CD4-positive, alpha-beta T cell treated with Interleukin-6 for 4 hours (primary cell): ENCODE data around the gene SOX5.

Experiments used
- DNase-seq: peaks from one replicate; pipeline ENCODE4 v3.0.0-alpha.2; 2020; ENCODE audit warnings: mixed read lengths

The SOX5 gene

DNA sequence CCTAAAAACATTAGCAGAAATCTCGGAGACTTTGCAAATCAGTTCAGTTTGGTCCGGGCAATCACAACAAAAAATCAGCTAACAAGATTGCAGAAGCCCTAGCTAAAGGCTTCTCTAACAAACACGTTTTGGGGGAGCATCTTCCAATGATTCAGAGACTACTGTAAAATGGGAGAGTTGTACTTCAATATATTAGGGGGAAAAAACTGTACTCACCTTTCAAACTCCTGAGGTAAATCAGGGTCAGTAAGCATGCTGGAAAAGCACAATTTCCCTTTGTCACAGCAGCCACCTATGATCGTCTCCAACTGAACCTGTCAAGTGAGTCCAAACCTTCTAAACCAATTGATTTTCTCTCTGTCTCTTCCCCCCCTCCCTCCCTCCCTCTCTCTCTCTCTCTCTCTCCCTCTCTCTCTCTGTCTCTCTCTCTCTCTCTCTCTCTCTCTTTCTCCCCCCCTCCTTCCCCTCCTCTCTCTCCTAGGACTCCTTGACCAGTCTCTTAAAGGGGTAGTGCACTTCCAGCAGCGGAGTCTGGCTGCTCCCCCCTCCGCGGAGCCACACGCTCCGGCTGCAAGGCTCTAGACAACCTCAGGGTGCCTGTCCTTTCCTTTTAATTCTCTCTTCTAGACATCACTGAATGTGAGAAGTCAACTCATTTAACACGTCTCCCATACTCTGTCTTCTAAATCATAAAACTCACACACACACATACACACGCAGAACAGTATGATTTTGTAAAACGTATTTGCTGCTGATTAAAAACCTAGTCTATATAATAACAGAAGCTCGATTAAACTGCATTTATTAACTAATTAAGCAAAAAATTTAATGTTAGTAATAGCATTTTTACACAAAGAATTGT, at the start of gene SOX5:
Gene SOX5, minus strand, starts transcription at position 323 of the 862 bp plus-strand sequence. Its CDS starts 69 bp downstream, at position 254.
- DNase-seq, result no peak

DNA sequence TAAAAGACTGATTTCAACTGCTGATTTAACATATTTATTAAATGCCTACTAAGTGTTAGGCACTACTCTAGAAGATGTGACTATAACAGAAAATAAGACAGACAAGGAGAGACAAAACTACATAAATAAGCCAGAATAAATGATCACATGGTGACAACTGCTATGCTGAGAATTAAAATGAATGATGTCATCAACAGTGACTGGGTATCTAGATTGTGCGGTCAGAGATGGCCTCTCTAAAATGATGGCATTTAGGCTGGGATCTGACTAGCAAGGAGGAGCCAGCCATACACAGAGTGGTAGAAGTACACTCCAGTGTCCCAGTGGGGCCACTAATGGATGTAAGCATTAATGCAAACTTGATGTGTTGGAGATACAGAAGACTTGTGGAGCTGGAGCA, 37.6 kb upstream of the SOX5 start:
- no peak for DNase-seq

DNA sequence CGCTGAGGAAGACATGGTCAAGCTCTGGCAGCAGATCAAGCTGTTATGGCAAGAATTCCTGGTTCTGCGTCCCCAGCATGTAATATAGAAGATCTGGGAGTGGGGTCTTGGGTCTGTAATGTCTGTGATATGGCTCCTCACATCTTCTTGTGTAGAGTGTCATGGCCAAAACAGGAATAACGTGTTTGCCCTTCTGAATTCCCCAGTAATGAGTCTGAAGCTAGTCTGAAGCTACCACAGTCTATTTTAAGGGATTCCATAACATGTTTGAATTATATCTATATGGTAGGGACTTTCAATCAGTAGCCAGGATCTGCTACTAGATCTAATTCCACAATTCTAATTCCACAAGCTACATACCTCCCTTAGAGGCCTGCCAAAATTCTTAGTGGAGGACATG, 31.4 kb upstream of the SOX5 start:
- DNase-seq, result no peak

DNA sequence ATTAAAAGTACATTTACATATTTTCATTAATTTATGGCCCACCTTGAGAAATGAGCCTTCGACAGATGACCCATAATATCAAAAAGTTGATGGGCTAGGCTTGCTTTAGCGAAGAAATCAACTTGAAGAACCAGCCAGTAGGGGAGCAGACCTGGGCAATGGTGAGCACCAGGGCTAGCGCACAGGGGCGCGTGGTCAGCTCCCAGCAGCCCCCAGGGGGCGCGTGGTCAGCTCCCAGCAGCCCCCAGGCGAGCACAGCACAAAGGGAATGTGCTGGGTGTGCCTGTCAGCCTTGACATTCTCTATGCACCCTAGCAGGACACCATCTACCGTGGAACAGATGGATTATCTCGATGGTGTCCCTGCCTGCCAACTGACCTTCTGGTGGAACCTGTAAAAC, 15.3 kb upstream of the SOX5 start:
- DNase-seq, result no peak

DNA sequence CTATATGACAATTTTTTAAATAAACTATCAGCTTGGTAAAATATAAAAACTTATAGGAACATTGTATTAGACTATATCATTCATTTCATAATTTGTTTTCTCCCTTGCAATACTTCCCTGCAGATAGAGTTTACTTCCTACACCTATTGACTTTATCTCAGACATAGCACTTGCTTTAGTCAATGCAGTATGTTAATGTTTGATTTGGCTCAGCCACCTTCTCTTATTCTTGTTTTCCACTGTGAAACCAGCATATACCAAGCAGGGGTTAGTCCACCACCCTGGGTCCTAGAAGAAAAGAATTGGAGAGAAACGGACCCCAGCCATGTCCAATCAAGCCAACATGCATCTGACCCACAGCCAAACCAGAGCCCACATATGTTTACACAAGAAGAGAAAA, 10.4 kb upstream of the SOX5 start:
- no peak for DNase-seq

DNA sequence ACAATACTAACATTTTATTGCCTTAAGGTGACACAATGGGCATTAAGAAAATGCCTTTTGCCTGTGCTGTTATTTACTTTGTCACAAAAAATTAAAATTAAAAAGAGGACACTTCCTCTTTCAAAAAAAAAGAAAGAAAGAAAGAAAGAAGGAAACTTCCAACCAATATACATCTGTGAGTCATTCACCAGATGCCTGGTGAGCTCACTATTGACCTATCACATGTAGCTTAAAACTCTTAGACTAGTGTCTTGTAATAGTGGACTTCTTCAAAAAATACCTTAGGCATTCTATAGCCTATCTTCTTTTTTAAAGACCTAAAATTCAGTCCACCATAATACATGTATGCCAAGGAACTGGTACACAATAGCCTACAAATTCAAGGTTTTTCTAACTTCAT, 4.9 kb upstream of the SOX5 start:
- DNase-seq, result no peak

DNA sequence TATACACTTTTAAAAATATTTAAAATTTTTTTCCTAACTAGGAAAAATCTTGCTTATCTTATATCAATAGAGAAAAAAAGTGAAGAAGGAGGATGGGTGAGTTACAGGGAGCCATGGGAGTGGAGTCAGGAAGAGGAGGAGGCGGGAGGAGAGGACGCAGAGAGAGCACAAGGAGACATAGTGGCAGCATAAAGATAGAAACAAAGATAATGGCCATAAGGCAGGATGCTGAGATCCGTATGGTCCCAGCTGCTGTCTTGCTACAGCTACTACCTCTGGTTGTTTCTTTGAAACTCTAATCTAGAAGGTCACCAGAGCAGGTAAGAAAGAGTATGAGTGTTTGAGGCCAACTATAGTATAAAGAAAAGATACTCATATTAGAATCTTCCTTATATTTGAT, 2.6 kb upstream of the SOX5 start:
- no peak for DNase-seq

DNA sequence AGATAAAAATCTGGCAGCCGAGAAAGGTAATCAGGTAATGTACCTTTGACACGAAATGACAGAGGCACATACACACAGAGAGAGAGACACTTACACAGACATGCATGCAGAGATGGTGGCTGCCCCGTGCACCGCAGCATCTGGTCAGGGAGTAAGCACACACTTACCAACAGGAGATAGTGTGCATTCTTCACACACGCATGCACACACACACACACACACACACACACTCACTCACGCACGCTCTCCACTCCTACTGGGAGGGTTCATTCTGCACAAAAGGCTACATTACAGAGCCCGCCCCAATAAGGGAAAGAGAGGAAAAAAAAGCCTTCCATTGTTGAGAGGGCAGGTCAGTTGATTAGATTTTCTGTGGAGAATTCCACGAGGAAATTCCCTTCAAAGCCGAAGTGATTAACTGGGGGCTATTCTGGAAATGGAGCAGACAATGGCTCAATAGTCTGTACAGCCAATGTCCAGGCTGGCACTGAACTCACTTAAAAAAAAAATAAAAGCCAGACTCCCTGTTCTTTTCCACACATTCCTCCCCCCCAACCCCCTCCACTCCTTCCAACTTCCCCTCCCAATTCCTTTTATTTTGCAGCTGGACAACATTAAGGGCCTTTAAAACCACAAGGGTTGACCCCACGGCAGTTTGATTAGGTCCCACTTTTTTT, 1.4 kb upstream of the SOX5 start:
- no peak for DNase-seq

DNA sequence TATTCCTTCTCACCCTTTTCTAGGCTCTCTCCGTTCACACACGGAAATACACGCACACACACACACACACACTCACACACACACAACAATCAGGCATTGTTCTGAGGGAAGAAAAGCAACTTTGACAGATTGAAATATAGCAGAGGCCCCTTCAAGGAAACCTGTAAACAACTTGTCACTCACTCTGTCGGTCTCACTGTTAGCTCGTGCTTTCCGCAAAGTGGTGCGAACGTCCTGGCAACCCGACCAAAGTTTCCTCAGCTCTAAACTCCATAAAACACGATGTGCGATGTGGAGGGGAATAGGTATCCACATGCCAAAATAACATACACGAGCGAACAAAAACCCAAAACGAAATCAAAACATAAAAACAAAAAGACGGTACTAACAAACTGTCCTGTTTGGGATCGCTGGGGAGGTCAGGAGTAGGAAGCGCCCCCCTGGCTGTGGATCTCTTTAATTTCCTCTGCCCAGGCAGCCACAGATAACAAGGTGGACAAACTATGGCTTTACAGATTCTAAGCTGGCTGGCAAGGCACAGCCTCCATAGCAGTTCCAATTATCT, 822 bp upstream of the SOX5 start:
- no peak for DNase-seq

DNA sequence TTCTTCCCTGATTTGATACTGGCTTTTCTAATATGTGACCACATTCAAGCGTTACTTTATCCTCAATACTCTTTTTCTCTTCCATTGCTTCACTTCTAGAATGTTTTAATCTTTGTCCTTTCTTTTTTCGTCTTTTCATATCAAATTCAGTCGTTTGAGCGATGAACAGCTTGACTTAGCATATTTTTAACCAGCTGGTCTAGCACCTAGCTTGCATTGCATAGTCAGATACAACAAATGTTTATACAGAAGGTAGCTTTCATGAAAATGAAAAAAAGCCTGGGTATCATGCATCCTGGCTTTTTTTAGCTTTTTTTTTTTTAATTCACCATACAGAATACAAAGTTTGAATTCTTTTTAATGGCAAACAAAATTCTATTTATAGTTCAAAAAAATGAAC, 1.2 kb downstream of the SOX5 start:
- no peak for DNase-seq

DNA sequence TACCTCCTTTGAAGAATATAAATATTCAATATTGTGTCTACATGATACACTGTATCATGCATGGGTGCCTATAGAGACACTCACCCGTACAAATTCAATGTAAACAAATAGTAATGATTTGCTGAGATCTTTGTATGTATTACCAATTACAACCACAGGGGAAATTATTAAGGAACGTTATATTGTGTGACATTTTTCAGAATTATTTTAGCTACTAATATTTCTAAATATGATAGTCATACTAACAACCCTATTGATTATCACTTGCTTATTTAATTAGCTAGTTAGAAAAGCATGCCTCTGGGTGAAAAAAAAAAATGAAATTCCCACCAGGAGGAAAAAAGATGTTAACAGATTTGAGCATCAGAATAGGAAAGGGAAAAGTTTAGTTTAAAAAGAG, 2.1 kb downstream of the SOX5 start:
- DNase-seq, result no peak

DNA sequence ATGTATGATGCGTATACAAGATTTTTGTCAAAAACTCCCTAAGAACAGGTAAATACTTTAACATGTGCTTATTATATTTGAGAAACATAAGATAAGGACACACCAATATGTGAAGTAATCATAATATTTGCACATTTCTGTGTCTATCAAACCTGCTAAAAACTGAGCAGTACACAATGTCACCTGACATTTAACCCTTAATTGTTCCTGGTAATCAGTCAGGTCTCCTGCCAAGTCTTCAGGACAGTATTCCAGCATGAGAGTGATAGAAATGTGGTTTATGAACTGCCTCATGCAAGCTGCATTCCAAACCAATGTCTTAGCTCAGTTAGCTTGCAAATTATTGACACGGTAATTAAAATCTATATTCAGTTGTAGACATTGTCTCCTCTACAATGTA, 4.2 kb downstream of the SOX5 start:
- no peak for DNase-seq

DNA sequence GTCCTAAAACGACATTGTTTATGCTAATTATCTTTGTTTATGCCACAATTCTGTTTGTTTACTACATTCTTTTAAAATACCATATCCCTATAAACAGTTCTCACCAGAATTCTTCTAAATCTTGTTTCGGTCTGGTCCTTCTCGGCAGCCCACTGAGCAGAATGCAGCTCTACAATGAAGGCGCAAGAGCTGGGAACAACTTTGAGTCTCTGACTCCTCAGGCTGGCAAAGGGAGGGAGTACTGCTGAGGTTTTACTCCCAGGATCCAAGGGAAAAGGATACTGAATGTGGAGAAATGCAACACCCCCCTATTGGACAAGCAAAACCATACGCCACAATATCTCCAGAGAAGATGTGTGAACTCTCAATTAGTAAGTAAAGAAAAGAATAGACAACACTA, 5.4 kb downstream of the SOX5 start:
- DNase-seq, result no peak

DNA sequence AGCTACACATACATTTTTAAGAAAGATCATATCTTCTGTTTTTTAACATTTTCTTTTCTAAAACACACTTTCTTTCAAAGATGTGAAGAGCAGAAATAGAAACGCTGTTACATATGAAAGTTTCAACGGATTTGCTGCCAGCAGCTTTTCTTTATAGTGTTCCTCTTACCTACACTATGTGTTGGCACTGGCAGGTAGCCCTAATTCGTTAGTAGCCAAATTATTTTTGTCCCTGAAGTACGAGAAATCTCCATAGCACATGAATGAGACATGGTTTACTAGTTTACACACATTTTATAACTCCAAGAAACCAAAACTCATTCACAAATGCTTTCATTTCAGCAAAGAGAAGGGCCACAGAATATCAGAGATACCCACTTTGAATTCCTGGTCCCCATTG, 6.6 kb downstream of the SOX5 start:
- DNase-seq, result no peak

DNA sequence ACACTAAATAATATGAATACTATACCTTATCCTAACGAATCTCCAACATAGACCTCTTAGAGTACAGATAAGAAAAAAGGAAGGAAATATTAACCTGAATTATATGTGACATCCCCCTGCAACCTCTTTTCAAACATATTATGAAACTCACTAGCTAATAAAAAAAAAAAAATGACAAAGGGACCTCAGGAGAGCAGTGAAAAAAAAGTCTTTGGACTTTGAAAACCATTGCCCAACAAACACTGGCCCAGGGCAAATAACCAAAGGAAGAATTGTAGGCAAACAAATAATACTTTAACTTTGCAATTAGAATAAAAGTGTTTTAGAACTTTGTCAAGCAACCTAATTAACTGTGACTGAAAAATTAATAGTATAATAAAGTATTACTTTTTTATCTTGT, 7.7 kb downstream of the SOX5 start:
- no peak for DNase-seq

DNA sequence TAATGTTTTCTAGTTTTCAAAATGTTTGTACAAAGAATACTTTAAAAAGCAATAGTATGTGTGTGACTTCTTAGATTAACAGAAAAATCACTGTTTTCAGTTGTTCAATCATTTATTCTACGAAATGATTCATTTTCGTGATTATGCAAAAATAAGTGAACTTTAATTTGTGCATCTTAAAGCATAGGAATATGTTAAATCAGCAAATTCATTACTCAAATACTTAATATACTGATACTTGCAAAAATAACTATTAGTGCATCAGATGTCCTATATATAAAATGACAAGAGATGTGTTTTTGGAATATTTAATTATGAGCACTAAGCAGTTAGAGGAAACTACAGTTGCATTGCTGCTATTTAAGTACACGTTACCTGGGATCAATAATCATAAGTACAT, 11.0 kb downstream of the SOX5 start:
- DNase-seq, result no peak

DNA sequence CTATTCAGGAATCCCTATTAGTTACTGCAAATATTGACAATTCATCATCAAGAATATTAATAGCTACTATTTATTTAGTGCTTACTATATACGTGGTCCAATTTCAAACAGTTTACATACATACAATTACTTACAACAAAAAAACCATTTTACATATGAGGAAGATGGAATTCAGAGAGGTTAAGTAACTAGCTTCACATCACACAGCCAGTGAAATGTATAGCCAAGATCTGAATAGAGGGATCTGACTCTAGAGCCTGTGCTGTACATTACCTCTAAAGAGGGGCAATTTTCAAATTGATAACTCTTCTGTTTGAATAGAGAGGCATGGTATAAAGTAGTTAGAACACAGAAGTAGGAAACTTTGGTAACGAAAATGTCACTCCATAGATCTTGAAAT, 18.3 kb downstream of the SOX5 start:
- no peak for DNase-seq

DNA sequence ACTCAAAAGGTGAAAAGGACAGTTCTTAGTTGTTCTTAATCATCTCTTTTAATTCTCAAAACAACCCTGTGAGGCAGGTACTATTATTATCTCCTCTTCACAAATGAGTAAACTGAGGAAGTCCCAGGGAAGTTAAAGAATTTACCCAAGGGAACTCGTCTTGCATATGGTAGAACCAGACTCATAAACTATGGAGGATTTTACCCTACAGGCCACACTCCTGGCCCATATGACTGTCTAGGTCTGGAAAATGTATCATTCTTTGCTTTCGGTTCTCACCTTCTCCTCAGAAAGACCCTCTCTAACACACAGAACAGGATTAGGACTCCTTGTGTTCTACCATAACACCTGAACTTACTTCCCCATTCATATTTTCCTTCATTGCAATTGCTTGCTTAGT, 18.9 kb downstream of the SOX5 start:
- DNase-seq, result no peak

DNA sequence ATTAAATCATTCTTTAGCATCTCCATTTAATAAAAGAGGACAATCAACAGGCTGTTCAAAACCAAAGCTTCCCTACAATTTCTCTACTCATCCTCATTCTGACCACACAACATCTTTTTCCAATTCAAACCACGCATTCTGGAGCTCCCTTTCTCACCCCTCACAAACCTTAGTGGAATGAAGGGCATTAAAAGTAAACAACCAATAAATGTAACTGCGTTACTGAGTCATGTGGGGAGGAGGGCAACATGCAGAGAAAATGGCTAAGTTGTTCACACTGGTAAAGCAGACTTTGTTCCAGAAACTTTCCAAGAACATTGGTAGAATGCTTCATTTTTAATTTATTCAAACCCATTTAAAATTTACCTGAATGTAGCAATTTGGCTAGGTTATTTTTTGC, 19.6 kb downstream of the SOX5 start:
- no peak for DNase-seq

DNA sequence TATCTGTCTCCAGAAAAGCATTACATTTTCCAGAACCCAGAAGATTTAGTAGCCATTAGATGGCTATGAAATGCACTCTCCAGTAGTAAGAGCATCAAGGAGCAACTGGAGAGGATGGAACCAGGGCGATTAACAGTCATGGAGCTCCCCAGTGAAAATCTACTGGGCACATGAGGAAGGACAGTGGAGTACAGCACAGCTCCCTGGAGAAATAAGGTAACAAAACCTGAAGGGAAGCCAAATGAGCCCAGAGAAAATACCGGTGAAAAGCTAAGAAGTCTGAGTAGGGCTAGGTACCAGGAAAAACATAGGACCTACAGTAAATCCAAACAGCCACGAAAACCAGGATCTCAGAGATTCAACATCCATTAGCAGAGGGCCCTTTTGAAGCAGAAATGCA, 21.6 kb downstream of the SOX5 start:
- DNase-seq, result no peak

DNA sequence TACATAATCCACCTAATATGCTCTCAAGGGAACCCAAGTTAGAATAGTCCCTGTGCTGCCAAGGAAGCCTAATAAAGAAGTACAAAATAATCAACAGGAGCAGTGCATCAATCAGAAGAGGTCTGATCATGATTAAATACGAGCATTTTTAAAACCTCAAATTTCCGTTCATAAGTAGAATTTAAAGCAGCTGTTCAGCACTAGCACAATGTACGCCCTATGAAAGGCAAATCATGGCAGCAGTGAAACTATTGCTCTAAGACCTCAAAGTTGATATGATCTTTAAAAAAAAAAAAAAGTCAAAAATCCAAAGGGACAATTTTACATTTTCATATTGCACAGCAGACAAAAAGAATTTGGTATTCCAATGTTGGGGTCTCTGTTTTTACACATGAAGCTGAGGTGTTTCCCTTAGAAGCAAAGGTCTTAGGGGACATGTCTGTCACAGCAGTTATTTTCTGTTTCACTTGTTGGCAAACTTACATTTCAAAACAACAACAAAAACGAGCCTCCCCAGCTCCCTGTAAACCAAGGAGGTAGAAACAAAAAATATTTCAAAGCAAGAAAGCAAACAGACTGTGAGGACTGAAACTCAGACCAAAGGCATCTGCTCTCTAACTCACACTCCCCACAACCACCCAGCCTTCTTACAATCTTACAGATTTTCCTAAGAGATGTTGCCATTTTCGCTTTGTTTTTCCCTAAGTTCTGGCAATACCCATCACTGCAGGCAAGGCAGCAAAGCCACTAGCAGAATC, 28.2 kb downstream of the SOX5 start:
- DNase-seq, result no peak

DNA sequence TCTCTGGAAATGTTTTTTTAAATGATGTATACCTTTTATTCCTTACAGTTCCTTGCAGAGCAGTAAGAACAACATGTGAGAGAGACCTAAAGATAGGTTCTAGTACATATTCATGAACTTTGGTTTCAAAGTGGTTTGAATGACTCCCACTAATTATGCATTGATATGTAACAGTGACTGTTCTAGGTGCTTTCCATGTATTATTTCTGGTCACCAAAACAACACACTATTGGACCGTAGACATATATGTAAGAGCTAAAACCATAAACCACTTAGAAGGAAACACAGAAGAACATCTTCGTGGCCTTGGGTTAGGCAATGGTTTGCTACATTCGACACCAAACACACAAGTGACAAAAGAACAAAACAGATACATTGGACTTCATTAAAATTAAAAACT, 37.9 kb downstream of the SOX5 start:
- no peak for DNase-seq

DNA sequence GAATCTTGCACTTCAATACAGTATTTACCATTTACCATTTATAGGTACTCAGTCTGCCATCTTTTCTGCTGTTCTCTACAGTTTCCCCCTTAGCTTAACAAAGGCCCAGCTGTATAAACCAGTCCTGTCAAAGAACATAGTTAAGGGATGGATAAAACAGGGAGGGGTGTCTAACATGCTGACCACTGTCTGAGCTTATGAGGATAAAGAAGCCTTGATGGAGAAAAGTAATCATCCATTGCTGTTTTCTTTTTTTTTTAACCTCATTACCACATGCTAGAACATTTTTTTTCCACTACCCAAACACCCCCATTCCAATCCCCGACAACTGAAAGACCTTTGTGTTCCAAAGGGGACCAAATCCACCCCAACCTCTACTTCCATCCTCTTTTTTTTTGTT, 39.9 kb downstream of the SOX5 start:
- DNase-seq, result no peak

DNA sequence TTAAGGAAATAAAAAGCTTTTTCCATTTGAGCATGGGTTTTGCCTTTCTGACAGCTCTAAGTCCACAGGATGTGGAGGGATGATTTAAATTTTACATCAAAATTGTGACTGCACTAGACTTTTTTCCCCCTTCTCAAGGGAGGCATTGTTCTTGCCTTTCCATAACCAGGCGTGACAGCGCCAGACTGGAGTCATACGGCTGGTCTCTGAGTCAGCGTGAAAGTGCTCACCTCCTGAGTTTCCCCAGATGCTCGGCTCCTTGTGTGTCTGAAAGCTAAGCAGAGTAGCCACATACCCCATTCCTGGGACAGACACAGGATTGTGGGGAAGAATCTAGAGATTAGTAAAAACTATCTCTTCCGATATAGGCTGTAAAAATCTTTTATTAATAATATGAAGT, 43.1 kb downstream of the SOX5 start:
- DNase-seq, result no peak
